GM12875 (cell line): ENCODE measurements around the gene KCNG4.

Experiments used
- H3K4me3 ChIP-seq: one replicate; pipeline ENCODE4 v1.5.1; 2011; ENCODE audit warnings: low read depth, low read length, control low read depth
- TF ChIP-seq, protein P1 (sequence below): IDR thresholded peaks from 2 replicates; pipeline ENCODE4 v1.5.1; 2011; ENCODE audit warnings: low read depth, mild to moderate bottlenecking, control low read depth, inconsistent platforms, low read length, moderate library complexity, borderline replicate concordance; ENCODE audit not compliant: insufficient read depth

KCNG4 gene

DNA sequence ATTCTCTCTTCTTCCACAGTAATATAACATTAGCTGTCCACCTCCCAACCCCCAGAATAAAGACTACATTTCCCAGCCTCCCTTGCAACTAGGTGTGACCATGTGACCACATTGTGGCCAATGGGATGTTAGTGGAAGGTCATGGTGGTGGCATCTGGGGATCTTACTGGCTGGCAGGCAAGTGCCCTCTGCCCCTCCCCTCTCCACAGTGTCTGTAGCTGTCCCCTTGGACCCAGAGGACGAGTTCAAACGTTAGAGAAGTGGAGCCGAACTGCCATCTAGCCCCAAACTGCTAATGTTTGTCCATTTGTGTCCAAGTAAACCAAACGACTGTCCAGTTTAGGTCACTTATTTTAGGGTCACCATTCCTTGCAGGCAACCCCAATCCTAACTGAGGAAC is 26.6 kb upstream of the KCNG4 start:
- TF ChIP-seq, protein P1, sequence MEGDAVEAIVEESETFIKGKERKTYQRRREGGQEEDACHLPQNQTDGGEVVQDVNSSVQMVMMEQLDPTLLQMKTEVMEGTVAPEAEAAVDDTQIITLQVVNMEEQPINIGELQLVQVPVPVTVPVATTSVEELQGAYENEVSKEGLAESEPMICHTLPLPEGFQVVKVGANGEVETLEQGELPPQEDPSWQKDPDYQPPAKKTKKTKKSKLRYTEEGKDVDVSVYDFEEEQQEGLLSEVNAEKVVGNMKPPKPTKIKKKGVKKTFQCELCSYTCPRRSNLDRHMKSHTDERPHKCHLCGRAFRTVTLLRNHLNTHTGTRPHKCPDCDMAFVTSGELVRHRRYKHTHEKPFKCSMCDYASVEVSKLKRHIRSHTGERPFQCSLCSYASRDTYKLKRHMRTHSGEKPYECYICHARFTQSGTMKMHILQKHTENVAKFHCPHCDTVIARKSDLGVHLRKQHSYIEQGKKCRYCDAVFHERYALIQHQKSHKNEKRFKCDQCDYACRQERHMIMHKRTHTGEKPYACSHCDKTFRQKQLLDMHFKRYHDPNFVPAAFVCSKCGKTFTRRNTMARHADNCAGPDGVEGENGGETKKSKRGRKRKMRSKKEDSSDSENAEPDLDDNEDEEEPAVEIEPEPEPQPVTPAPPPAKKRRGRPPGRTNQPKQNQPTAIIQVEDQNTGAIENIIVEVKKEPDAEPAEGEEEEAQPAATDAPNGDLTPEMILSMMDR: no peak
- no peak overlapping the region for H3K4me3 ChIP-seq

DNA sequence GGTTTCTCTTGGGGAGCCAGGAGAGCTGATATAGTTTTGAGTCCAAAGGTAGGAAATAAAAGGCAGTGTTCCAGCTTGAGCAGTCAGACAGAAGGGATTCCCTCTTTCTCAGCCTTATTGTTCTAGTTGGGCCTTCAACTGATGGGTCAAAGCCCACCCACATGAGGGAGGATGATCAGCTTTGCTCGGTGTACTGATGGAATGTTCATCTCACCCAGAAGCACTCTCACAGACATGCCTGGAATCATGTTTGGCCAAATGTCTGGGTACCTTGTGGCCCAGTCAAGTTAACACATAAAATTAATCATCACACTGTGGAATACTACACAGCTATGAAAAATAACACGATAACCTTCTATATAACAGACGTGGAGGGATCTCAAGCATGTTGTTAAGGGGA is 23.1 kb upstream of the KCNG4 start:
- H3K4me3 ChIP-seq: no peak overlapping the region
- TF ChIP-seq, protein P1: no peak

DNA sequence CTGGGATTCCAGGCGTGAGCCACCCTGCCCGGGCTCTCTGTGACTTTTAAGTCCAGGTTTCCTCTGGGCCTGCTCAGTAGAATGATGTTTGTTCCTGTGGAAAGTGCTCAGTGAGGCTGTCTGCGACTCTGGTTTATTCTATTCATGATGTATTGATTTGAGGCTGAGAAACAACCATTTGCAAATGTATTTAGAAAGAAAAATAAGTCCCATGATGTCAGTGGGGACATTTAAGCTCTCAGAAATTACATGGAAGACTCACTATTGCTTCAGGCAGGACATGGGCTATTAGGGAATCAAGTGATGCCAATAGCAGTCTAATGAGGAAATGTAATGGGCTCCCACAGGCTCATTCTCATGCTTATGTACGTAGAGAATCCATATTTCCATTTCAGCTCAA is 22.2 kb upstream of the KCNG4 start:
- no peak overlapping the region for H3K4me3 ChIP-seq
- TF ChIP-seq, protein P1: no peak

DNA sequence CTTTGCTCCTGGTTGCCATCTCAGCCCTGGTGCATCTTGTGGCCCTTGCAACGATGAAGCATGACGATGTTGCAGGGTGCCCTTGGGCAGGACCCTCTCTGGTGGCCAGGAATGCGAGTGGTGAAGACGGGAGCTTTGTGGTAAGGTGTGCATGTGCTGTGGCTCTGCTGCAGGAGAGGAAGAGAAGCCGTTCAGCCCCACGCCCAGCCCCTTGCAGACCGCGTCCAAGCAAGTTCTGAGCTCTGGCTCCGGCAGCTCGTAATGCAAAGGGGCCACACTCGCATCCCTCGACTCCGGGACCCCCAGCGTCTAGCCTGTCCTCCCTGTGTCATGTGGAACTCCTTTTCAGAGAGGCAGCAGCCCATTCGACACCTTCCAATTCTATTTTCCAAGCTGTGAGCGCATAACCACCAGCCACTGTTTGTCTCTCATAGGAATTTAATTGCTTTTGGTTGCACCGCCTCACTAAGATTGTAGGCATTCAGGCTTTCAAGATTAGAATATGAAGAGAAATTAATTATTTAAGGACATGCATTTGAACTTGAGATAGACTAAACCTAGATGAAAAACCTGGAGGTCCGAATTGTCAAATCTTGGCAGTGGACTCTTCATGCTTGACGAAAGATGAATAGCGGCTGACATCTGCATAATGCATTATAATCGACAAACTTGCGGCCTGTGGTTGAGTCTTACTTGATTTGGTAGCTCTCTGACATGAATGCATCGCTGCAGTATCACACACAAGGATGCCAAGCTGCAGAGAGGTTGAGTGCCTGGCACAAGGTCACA is 21.1 kb upstream of the KCNG4 start:
- TF ChIP-seq, protein P1: no peak

DNA sequence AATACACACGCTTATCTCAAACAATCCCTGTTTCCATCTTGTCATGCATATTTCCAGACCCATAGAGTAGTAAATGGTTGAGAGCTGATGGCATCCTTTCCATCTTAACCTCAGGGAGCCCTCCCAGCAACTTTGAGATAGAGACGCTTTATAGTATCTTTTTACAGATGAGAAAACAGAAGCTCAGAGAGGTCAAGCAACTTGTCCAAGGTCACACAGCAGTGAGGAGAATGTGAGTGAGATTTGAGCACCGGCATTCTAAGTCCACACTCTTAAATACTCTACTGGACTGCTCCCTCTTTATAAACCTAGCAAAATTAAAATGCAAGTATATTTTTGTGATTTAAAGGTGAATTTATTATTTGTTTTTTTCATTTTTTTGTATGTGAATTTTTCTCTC is 19.9 kb upstream of the KCNG4 start:
- no peak overlapping the region for H3K4me3 ChIP-seq
- TF ChIP-seq, protein P1: no peak

More for the DNA sequence above, 21.1 kb upstream of the KCNG4 start:
- no peak overlapping the region for H3K4me3 ChIP-seq

DNA sequence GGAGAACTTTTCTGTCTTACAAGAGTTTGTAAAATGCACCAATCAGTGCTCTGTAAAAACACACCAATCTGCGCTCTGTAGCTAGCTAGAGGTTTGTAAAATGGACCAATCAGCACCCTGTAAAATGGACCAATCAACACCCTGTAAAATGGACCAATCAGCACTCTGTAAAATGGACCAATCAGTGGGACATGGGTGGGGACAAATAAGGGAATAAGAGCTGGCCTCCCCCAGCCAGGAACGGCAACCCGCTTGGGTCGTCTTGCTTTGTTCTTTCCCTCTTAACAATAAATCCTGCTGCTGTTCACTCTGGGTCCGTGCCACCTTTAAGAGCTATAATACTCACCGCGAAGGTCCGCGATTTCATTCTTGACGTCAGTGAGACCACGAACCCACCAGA is 18.5 kb upstream of the KCNG4 start:
- H3K4me3 ChIP-seq: no peak overlapping the region
- TF ChIP-seq, protein P1: no peak
